Mesendoderm (in vitro differentiated cells): Measurements from ENCODE around the gene RNF121.

Source experiments
- DNase-seq: peaks from one replicate; pipeline ENCODE4 v3.0.0; 2013
- H2AK5ac ChIP-seq: 2 replicates; pipeline ENCODE4 v1.6.1; 2013; ENCODE audit warnings: low read length, inconsistent platforms
- H2BK120ac ChIP-seq: 2 replicates; pipeline ENCODE4 v1.6.1; 2013; ENCODE audit warnings: low read depth, mild to moderate bottlenecking, low read length, moderate library complexity, mixed read lengths
- H2BK15ac ChIP-seq: replicated peaks from 2 replicates; pipeline ENCODE4 v1.6.1; 2013; ENCODE audit warnings: low read depth, mild to moderate bottlenecking, moderate library complexity
- H2BK5ac ChIP-seq: 2 replicates; pipeline ENCODE4 v1.6.1; 2013; ENCODE audit warnings: low read length, inconsistent platforms
- H3K18ac ChIP-seq: 2 replicates; pipeline ENCODE4 v1.6.1; 2013; ENCODE audit warnings: mild to moderate bottlenecking, low read length, mixed read lengths
- H3K23ac ChIP-seq: one replicate; pipeline ENCODE4 v1.6.1; 2013; ENCODE audit warnings: low read length
- H3K27ac ChIP-seq: 2 replicates; pipeline ENCODE4 v1.5.1; 2013; ENCODE audit warnings: low read depth, mild to moderate bottlenecking, inconsistent platforms, low read length, moderate library complexity
- H3K27me3 ChIP-seq: 2 replicates; pipeline ENCODE4 v1.6.1; 2013; ENCODE audit warnings: low read length, control low read depth, mild to moderate bottlenecking, inconsistent platforms; ENCODE audit not compliant: insufficient read depth, poor library complexity
- H3K36me3 ChIP-seq: 2 replicates; pipeline ENCODE4 v1.6.1; 2013; ENCODE audit warnings: low read length, inconsistent platforms; ENCODE audit not compliant: control insufficient read depth, insufficient read depth
- H3K4ac ChIP-seq: one replicate; pipeline ENCODE4 v1.6.1; 2013; ENCODE audit warnings: low read depth, mild to moderate bottlenecking, low read length, moderate library complexity
- H3K4me1 ChIP-seq: 2 replicates; pipeline ENCODE4 v1.6.1; 2013; ENCODE audit warnings: low read depth, low read length, inconsistent platforms; ENCODE audit not compliant: control insufficient read depth
- H3K4me2 ChIP-seq: 2 replicates; pipeline ENCODE4 v1.6.1; 2013; ENCODE audit warnings: low read length
- H3K4me3 ChIP-seq: 2 replicates; pipeline ENCODE4 v1.5.1; 2013; ENCODE audit warnings: mild to moderate bottlenecking, low read length
- H3K56ac ChIP-seq: one replicate; pipeline ENCODE4 v1.6.1; 2013; ENCODE audit warnings: low read length
- H3K79me1 ChIP-seq: 2 replicates; pipeline ENCODE4 v1.6.1; 2013; ENCODE audit warnings: low read length, inconsistent platforms
- H3K79me2 ChIP-seq: 2 replicates; pipeline ENCODE4 v1.6.1; 2013; ENCODE audit warnings: mild to moderate bottlenecking, low read length; ENCODE audit not compliant: control insufficient read depth, insufficient read depth
- H3K9ac ChIP-seq: 2 replicates; pipeline ENCODE4 v1.6.1; 2013; ENCODE audit warnings: low read length, inconsistent platforms
- H4K5ac ChIP-seq: one replicate; pipeline ENCODE4 v1.6.1; 2013; ENCODE audit warnings: low read length
- H4K8ac ChIP-seq: one replicate; pipeline ENCODE4 v1.6.1; 2013; ENCODE audit warnings: low read depth, mild to moderate bottlenecking, control low read depth, low read length, moderate library complexity
- WGBS: extraction: QIAGEN DNeasy Blood & Tissue Kit; methylation state at CpG from one replicate; pipeline ENCODE4 v1.1.7; 2013; ENCODE audit warnings: low lambda C conversion rate, missing lambda C conversion rate; ENCODE audit not compliant: insufficient coverage; ENCODE audit errors: extremely low coverage; 5-methylcytosine and 5-hydroxymethylcytosine counted together

The RNF121 gene

GRCh38 chr11:71979094-71979493 is 50.2 kb downstream of the RNF121 start:
- H3K36me3 ChIP-seq = peaks cover 1% of the 10 kb centered on the region

GRCh38 chr11:71979602-71980001 is 50.8 kb downstream of the RNF121 start:
- Histone ChIP-seq H3K4me3 (no peak overlapping the region), H3K79me1 (no peaks in the 10 kb centered on the region), H3K18ac (no peak overlapping the region), H3K4ac (no peak overlapping the region), H3K9ac (no peak overlapping the region), H3K36me3 (peaks cover 1% of the 10 kb centered on the region), H2AK5ac (no peak overlapping the region), H2BK120ac (no peak overlapping the region), H3K56ac (no peak overlapping the region), H2BK15ac (no peak overlapping the region), H3K4me2 (no peak overlapping the region), H4K5ac (no peak overlapping the region), H3K23ac (no peak overlapping the region), H3K27me3 (no peaks in the 10 kb centered on the region), H3K79me2 (no peaks in the 10 kb centered on the region), H3K27ac (no peak overlapping the region), H4K8ac (no peak overlapping the region), H3K4me1 (no peaks in the 10 kb centered on the region), H2BK5ac (no peak overlapping the region)
- no CpG with 5 or more reads among the region's 3 CpGs for WGBS
- no peak for DNase-seq

More at GRCh38 chr11:71979094-71979493, 50.2 kb downstream of the RNF121 start:
- H3K4me1 ChIP-seq = no peaks in the 10 kb centered on the region
- H2BK5ac ChIP-seq = no peak overlapping the region
- no peaks in the 10 kb centered on the region for H3K79me1 ChIP-seq
- H4K5ac ChIP-seq = no peak overlapping the region
- H2AK5ac ChIP-seq = no peak overlapping the region
- no peak overlapping the region for H3K23ac ChIP-seq
- no peak overlapping the region for H3K4me2 ChIP-seq
- no peak overlapping the region for H3K4ac ChIP-seq
- no peak for DNase-seq
- no peak overlapping the region for H2BK120ac ChIP-seq
- WGBS = no CpG with 5 or more reads among the region's 4 CpGs
- H3K27me3 ChIP-seq = no peaks in the 10 kb centered on the region
- H3K4me3 ChIP-seq = no peak overlapping the region
- no peak overlapping the region for H3K27ac ChIP-seq
- no peak overlapping the region for H4K8ac ChIP-seq
- no peak overlapping the region for H2BK15ac ChIP-seq
- no peak overlapping the region for H3K9ac ChIP-seq
- no peak overlapping the region for H3K18ac ChIP-seq
- no peak overlapping the region for H3K56ac ChIP-seq
- H3K79me2 ChIP-seq = no peaks in the 10 kb centered on the region

GRCh38 chr11:71986131-71986530 is 57.3 kb downstream of the RNF121 start:
- H3K18ac ChIP-seq = no peak overlapping the region
- H3K27me3 ChIP-seq = no peaks in the 10 kb centered on the region
- H3K4me3 ChIP-seq = no peak overlapping the region
- H3K9ac ChIP-seq = no peak overlapping the region
- H3K79me2 ChIP-seq = no peaks in the 10 kb centered on the region
- no peak overlapping the region for H4K5ac ChIP-seq
- WGBS = no CpG with 5 or more reads among the region's 2 CpGs
- H3K56ac ChIP-seq = no peak overlapping the region
- peaks cover 1% of the 10 kb centered on the region for H3K36me3 ChIP-seq
- no peak for DNase-seq
- H2BK5ac ChIP-seq = no peak overlapping the region
- no peaks in the 10 kb centered on the region for H3K79me1 ChIP-seq
- H4K8ac ChIP-seq = no peak overlapping the region
- H2AK5ac ChIP-seq = no peak overlapping the region
- no peak overlapping the region for H2BK120ac ChIP-seq
- H3K4me2 ChIP-seq = no peak overlapping the region
- no peaks in the 10 kb centered on the region for H3K4me1 ChIP-seq
- H3K4ac ChIP-seq = no peak overlapping the region
- H3K27ac ChIP-seq = no peak overlapping the region
- H3K23ac ChIP-seq = no peak overlapping the region
- no peak overlapping the region for H2BK15ac ChIP-seq

- no CpG with 5 or more reads among the region's 2 CpGs for WGBS
- H2AK5ac ChIP-seq = no peak overlapping the region
- no peak for DNase-seq
- H4K5ac ChIP-seq = no peak overlapping the region
- no peak overlapping the region for H3K4me3 ChIP-seq
- no peak overlapping the region for H3K9ac ChIP-seq
- no peak overlapping the region for H3K23ac ChIP-seq
- H3K18ac ChIP-seq = no peak overlapping the region
- peaks cover 1% of the 10 kb centered on the region for H3K36me3 ChIP-seq
- no peaks in the 10 kb centered on the region for H3K27me3 ChIP-seq
- no peak overlapping the region for H3K27ac ChIP-seq
- H2BK15ac ChIP-seq = no peak overlapping the region
- no peaks in the 10 kb centered on the region for H3K4me1 ChIP-seq
- no peak overlapping the region for H2BK120ac ChIP-seq
- H3K79me2 ChIP-seq = no peaks in the 10 kb centered on the region
- H3K79me1 ChIP-seq = no peaks in the 10 kb centered on the region
- H3K4me2 ChIP-seq = no peak overlapping the region
- no peak overlapping the region for H2BK5ac ChIP-seq
- no peak overlapping the region for H4K8ac ChIP-seq
- no peak overlapping the region for H3K4ac ChIP-seq
- H3K56ac ChIP-seq = no peak overlapping the region
These were observed 58.7 kb downstream of the RNF121 start for GRCh38 chr11:71987521-71987920.

GRCh38 chr11:71988050-71988449 is 59.2 kb downstream of the RNF121 start:
- Histone ChIP-seq H3K79me1 (no peaks in the 10 kb centered on the region), H3K4me1 (no peaks in the 10 kb centered on the region), H4K8ac (no peak overlapping the region), H2BK120ac (no peak overlapping the region), H3K4ac (no peak overlapping the region), H3K4me2 (no peak overlapping the region), H3K36me3 (peaks cover 1% of the 10 kb centered on the region), H3K56ac (no peak overlapping the region), H3K27me3 (no peaks in the 10 kb centered on the region), H3K27ac (no peak overlapping the region), H3K4me3 (no peak overlapping the region), H3K79me2 (no peaks in the 10 kb centered on the region), H3K23ac (no peak overlapping the region), H2BK15ac (no peak overlapping the region), H2BK5ac (no peak overlapping the region), H3K18ac (no peak overlapping the region), H4K5ac (no peak overlapping the region), H3K9ac (no peak overlapping the region), H2AK5ac (no peak overlapping the region)
- no CpG with 5 or more reads among the region's 3 CpGs for WGBS
- no peak for DNase-seq

GRCh38 chr11:71990701-71991100 is 61.9 kb downstream of the RNF121 start:
- WGBS = no CpG with 5 or more reads among the region's 3 CpGs
- Histone ChIP-seq H3K79me2 (no peaks in the 10 kb centered on the region), H4K8ac (no peak overlapping the region), H3K36me3 (no peaks in the 10 kb centered on the region), H3K27me3 (no peaks in the 10 kb centered on the region), H2BK120ac (no peak overlapping the region), H3K4me1 (no peaks in the 10 kb centered on the region), H3K23ac (no peak overlapping the region), H3K9ac (no peak overlapping the region), H3K4me3 (no peak overlapping the region), H3K18ac (no peak overlapping the region), H4K5ac (no peak overlapping the region), H3K79me1 (no peaks in the 10 kb centered on the region), H3K56ac (no peak overlapping the region), H3K4ac (no peak overlapping the region), H3K27ac (no peak overlapping the region), H3K4me2 (no peak overlapping the region), H2BK15ac (no peak overlapping the region), H2AK5ac (no peak overlapping the region), H2BK5ac (no peak overlapping the region)
- DNase-seq = no peak
